IPS-11a (cell line): ENCODE measurements around the gene MRTFB.

Experiments
- H3K4me3 ChIP-seq: one replicate; pipeline ENCODE4 v1.5.1; 2013; ENCODE audit warnings: low read depth, low read length, control low read depth

Gene MRTFB

DNA sequence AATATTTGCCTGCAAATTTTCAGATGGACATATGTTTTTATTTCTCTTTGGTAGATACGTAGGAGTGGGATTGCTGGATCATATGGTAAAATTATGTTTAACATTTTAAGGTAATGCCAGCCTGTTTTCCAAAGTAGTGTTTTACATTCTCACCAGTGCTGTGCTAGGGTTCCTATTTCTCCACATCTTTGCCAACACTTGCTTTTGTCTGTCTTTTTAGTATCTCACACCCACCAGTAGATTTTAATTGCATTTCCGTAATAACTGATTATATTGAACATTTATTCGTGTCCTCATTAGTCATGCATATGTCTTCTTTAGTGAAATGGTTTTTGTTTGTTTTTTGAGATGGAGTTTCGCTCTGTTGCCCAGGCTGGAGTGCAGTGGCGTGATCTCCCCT is 58.4 kb downstream of the MRTFB start:
- H3K4me3 ChIP-seq, result no peak overlapping the region

DNA sequence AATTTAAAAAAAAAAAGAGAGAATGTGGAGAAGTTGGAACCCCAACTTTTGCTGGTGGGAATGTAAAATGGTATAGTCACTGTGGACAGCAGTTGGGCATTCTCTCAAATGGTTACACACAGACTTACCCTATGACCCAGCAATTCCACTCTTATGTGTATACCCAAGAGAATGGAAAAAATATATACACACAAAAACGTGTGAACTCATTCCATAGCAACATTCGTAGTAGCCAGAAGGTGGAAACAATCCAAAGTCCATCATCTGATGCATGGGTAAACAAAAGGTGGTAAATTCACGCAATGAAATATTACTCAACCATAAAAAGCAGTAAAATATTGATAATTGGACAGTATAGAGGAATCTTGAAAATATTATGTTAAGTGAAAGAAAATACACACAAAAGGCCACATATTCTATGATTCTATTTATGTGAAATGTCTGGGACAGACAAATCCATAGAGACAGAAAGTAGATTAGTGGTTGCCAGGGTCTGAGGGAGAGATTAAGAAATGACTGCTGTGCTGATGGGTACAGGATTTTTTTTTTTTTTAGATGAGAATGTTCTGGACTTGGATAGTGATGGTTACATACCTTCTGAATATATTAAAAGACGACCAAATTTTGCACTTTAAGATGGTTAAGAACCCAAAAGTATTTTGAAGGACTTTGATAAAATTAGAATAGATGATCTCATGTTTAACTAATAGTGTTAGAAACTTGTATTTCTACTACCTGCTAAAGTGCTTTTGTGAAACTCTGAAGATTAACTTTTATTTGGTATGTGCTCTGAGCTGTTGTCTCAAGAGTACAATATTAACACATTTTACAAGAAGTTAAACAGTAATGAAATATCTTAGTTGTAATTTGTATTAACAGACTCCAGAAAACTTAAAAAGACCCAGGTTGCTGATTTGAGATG is 60.9 kb downstream of the MRTFB start:
- H3K4me3 ChIP-seq, result no peak overlapping the region

DNA sequence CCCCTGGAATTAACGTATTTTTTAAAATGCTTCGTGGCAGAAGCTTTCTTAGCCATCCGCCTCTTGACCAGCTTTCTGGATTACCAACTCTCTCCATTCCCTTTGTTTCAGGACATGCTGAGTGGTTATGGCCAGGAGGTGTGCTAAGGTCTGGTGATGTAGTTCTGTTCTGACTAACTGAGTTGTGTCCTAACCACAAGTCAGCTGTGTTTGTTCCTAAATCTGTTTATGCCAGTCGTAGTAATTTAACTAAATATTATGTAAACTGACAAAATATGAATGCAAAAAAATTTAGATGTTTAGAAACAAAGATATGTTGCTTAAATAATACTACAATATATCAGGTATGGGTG is 61.6 kb downstream of the MRTFB start:
- no peak overlapping the region for H3K4me3 ChIP-seq

DNA sequence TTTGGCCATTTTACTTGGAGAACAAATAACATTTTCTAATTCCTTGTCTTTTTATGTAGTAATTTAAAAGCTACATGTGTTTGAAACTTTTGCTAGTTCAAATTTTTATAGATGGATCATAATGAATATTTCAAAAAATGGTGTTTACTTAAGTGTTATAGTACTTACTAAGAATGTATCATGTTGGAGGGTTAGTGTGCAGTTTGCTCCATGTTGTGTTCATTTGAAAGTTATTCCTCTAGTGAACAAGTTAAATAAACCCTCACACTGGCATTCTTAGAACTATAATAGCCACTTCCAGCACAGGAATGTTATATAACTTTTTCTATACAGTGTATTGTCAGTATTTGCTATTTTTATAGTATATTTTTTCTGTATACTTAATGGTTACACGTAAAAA is 62.8 kb downstream of the MRTFB start:
- no peak overlapping the region for H3K4me3 ChIP-seq

DNA sequence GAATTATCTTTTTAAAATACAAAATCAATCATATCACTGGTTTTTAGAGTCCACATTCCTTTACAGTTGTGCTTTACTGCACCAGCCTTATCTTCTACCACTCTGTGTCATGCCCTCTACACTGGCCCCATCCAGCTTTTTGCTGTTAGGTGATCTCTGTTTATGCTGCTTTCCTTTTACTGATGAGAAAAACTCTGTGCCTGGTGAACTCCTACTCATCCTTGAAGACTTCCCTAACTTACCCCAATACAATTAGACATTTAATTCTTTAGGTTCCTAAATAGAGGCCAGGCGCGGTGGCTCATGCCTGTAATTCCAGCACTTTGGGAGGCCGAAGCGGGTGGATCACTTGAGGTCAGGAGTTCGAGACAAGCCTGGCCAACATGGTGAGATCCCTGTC is 64.6 kb downstream of the MRTFB start:
- H3K4me3 ChIP-seq, result no peak overlapping the region

DNA sequence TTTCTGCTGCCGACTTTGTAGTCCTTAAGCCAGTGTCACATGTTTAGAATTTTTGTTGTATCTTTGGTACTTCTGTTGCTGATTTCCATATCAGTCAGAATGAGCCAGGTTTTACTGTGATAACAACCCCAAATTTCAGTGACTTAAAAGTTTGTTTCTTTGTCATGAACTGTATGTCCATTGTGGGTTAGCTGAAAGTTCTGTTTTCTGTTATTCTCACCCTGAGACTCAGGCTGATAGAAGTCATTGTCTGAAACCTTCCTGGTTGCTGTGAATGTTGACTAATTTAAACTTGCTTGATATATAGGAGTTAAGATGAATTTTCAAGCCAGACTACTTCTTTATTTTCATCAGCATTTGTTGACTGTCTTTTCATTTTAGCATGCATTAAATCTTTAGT is 68.8 kb downstream of the MRTFB start:
- no peak overlapping the region for H3K4me3 ChIP-seq

DNA sequence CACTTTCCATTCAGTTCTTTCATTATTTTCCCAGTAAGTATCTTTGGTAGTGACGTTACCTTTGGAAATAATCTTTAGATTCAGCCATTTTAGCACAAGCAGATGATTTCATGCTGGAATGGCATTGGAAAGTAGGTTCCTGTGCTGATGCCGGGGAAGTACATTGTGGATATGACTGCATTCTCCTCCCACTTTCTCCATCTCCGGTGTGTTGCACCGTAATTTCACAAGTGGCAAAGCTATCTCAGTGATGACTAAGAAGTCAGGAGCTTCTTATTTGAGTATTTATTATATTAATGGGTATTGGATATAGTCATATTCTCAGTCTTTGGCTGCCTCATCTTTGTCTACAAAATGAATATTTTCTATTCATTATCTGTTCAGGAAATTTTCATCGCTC is 69.8 kb downstream of the MRTFB start:
- H3K4me3 ChIP-seq, result no peak overlapping the region

DNA sequence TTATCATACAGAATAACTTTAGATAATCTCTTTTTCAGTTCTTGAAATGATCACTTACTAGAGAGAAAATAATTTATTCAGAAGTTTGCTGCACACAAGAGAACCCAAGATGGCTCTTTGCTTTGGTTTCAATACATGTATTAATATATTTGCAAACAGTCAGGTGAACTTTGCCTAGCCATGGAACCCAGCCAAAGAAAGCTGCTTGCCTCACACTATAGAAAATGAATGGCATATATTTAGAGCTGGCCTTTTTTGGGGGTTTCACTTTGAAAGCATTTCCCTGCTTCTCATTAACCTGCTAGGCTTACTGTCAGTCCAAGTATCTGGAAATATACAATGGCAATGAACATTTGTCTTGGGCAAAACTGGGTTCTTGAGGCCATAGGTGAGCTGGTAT is 75.3 kb downstream of the MRTFB start:
- no peak overlapping the region for H3K4me3 ChIP-seq

DNA sequence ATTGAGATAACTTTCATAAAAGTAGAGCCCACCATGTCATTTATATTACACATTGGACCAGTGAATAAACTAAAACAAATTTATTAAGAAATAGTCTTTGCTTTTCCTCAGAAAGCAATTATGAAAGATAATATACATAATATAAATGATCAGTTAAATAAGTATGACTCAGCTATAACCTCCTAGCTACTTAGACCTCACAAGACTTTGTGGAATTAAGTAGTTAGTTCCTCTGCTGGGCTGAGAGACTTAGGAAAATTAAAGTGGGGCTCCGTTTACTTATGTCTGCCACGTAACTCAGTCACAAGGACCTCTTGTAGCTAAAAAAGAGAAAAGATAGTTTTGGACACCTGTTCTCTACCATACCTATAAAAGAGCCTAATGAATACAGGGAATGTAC is 76.9 kb downstream of the MRTFB start:
- no peak overlapping the region for H3K4me3 ChIP-seq

DNA sequence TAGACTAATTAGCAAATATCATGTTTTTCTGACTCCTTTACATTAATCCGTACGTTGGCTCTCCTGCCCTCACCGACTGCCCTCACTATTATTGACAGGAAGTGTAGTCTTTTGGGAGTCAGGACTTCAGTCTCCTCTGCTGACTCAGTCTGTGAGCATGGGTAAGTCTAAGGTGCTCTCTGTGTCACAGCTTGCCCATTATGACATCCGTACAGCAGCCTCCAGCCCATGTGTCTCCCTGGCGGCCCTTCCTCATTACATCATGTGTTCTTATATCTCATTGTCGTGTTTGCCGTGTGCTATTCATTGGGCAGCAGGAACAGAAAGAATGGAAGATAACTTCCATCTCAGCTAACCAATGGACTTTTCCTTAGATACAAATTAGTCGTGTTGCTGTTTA is 77.5 kb downstream of the MRTFB start:
- no peak overlapping the region for H3K4me3 ChIP-seq

DNA sequence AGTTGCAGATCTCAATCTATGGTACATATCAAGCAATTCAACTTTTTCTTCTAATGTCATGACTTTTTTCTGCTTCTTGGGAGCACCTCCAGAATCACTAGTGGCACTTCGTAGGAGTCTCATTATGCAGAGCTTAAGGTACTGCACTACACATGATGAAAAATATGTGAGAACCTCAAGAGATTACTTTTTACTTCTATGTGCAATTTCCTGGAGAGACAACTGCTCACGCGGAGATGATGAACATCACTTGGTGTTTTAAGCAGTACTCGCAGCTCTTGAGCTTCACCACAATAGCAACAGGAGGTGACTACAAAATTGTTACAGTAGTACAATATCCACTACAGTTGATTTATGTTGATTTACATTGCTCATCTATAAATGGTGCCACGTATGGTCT is 79.7 kb downstream of the MRTFB start:
- no peak overlapping the region for H3K4me3 ChIP-seq

DNA sequence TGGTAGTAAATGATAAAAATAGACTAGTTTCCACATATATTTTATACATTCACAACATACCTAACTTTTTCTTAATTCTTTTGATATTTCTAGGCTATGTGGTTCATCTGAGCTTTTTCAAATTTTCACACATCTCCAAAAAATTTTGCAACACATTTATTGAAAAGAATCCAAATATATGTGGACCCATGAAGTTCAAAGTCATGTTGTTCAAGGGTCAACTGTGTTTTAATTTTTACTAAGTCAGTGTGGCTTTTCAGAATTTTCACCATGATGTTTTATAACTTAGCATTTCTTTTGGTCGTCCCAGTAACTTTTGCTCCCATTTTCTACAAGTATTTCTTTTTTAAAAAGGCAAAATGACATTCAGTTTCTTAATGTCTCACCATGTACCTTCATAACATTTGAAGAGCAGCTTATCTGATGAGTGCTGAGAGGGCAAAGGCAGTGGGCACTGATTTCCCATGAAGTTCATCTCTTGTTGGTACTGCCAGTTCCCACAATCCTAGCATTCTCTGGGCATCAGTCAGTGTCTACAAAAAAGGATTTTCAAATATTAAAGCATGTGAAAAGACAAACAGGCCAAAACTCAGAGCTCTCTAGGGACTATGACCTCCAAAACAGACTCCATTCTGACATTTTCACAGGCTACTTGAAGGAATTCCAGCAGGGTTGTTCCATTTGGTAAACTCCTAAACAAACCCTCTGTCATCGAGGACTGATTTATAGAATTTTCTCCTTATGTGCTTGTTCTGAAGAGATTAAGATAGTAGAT is 80.3 kb downstream of the MRTFB start:
- no peak overlapping the region for H3K4me3 ChIP-seq

DNA sequence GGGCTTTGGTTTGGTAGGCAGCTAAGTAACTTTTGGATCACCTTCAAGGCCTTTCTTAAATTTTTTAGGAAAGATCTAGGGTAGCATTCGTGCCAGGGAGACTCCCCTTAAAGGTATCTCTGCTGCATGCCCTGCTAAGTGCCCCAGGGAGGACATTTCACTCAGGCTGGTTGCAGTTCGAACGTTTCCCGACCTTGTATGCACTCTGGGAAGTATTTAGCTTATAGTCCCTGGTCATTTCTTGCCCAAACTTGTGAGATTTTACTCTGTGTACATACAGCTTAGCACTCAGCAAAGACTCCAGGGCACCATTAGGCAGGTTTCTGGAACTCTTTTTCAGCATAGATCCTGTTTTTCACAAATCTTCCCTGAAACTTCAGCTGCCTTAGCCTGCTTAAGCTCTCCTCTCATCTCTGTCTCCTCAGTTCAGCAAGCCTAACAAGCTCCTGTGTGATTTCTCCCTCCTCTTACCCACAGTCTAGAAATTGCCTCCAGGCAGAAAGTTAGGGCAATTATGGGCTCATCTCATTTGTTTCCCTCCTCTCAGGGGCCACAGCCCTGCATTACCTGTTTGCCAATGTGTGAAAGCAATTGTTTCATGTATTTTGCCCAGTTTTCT is 84.6 kb downstream of the MRTFB start:
- H3K4me3 ChIP-seq, result no peak overlapping the region

DNA sequence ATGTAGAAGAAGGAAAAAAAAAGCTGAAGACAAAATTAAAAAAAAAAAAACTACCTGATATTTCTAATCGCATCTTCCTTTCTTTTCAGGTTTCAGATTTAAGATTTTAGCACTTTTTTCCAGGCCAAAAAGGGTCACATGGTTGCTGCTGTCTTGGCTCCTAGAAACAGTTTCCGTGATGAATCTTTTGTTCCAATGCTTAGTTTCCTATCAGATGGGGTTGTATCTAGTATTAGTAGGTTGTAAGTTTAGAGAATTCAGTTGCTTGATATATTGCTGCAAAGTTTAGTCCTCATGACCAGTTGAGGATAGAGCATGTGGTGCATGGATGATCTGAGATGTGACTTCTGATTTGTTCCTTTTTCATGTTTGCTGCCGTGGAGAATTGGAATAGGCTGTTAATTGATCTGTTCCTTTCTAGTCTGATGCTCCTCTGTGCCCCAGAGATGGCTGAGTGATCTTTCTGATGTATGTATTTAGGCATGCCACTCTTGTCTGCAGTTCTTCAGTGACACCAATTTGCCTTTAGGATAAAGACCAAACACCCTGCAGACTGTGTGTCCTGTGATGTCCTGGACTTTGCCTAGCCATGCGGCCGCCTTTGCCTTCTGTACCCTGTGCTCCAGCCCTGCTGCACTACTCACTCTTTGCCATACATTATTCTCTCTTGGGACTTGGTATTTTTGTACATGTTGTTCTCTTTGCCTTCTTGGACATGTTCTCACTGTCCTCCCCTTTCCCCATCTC is 94.0 kb downstream of the MRTFB start:
- H3K4me3 ChIP-seq, result no peak overlapping the region

DNA sequence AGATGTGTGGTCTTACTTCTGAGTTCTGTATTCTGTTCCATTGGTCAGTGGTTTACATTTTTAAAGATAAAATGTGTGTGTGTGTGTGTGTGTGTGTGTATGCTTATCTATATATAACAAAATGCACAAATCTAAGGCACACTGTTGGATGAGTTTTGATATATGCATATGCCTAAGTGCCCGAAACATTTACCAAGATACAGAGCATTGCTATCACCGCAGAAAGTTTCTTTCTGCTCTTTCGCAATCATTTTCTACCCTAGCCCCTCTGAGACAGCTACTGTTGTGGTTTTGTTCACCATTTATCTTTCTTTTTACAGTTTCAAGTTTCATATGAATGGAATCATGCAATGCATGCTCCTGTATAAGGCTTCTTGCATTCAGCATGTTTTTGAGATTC is 97.0 kb downstream of the MRTFB start:
- H3K4me3 ChIP-seq, result no peak overlapping the region

DNA sequence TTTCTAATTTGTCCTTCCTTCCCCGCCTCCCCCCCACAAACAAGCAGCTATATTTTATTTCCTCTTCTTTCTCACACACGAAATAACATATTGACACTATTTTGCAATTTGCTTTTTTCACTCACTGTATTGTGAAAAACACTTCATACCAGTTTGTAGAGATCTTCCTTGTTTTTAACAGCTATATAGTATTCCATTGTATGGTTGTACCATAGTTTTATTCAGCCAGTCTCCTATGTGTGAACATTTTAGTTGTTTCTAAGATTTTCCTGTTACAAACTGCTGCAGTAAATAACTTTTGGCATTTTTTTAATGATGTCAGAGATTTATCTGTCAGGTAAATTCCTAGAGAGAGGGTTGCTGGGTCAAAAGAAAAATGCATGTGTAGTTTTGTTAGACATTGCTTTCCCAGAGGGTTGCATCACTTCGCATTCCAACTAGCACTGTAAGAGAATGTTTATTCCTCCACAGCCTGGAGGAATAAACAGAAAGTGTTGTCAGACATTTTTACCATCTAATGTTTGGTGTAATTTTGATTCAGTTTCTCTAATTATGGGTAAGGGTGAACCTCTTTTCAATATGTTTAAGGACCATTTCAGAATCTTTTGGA is 101.2 kb downstream of the MRTFB start:
- H3K4me3 ChIP-seq, result no peak overlapping the region

DNA sequence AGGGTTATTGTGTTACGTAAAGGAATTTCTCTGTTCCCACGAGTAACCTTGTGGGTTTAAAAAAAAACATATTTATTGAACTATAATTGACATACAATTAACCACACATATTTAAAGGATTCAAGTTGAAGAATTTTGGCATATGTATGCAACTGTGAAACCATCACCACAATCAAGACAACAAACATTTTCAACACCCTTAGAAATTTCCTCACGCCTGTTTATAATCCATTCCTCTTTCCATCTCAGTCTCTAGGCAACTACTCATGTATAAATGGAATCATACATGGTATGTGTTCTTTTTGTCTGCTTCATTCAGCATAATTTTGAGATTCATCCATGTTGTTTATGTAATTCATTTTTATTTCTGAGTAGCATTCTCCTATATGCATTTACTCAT is 104.0 kb downstream of the MRTFB start:
- H3K4me3 ChIP-seq, result no peak overlapping the region

DNA sequence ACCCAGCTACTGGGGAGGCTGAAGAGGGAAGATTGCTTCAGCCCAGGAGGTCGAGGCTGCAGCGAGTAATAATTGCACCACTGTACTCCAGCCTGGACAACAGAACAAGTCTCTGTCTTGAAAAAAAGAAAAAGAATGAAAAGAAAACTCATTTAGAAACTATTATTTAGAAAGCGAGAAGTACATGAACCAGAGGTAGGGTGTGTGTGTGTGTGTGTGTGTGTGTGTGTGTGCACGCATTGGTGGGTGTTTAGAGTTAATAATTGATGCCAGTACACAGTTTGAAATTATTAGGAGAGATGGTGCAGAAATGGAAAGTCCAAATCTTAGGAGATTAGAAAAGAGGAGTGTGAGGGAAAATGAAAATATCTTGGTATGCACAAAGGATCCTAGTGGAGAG is 106.6 kb downstream of the MRTFB start:
- no peak overlapping the region for H3K4me3 ChIP-seq

DNA sequence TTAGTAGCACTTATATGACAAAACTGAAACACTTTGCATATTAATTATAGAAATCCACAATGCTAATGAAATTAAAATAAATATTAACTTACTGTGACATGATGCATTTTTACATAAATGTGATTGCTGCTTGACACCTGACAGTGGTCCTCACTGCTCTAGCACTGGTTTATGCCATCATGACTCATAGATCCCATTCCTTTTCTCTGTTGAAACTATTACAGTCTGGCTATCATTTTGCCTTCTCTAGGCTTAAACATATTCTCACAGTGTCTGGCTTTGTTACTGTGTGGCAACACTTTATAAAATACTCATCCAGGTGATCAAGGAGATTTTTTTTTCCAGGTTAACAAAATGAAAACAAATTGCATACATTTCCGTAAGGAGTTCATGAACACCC is 108.0 kb downstream of the MRTFB start:
- no peak overlapping the region for H3K4me3 ChIP-seq

DNA sequence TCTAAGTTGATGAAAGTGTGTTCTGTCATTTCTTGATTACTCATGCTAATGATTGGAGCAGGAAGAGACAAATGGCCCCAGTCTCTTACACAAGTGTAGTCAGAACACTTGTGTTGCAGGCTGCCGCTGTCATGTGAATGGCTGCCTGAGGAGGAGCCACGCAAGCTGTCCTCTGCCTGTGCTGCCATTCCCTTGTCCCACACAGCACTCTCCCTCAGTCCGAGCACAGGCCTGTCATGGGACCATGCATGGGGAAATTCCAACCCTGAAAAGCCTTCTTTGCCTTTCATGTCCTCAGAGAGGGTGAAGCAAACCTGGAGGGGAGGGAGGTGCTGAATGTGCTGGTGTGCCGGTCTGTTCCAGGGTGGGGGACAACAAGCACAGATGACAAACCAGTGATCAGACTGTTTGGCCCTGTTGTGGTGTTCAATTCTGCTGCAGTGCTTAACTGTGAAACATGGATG is 109.4 kb downstream of the MRTFB start:
- no peak overlapping the region for H3K4me3 ChIP-seq
